ENCODE measurements around the gene RGL3.
"Not testable (repeated sequence)": the region's sequence is repeated elsewhere in the genome, so short reads cannot be mapped to it uniquely, and the experiment has no call there.

RGL3 gene

GRCh38 chr19:11448923-11449554, 29.9 kb upstream of the RGL3 start:
- DNase-seq (ENCODE audit: low spot score): no peak

- no peak for DNase-seq (ENCODE audit: low spot score)
Observed at GRCh38 chr19:11448410-11448809, 29.3 kb upstream of the RGL3 start.

- DNase-seq (ENCODE audit: low spot score): no peak
Observed at GRCh38 chr19:11447347-11448262, 28.5 kb upstream of the RGL3 start.

- DNase-seq (ENCODE audit: low spot score): peak; percentile 80
Observed at GRCh38 chr19:11446652-11447301, 27.7 kb upstream of the RGL3 start.

GRCh38 chr19:11446271-11446651, 27.1 kb upstream of the RGL3 start:
- no peak for DNase-seq (ENCODE audit: low spot score)

GRCh38 chr19:11445141-11445540, 26.0 kb upstream of the RGL3 start:
- DNase-seq (ENCODE audit: low spot score): no peak

- DNase-seq (ENCODE audit: low spot score): no peak
Observed at GRCh38 chr19:11444059-11444458, 24.9 kb upstream of the RGL3 start.

- no peak for DNase-seq (ENCODE audit: low spot score)
Observed at GRCh38 chr19:11437955-11438354, 18.8 kb upstream of the RGL3 start.

GRCh38 chr19:11435833-11436313, 16.8 kb upstream of the RGL3 start:
- DNase-seq (ENCODE audit: low spot score): no peak

GRCh38 chr19:11435057-11435832, 16.1 kb upstream of the RGL3 start, which contains the start of the genes ODAD3 and PRKCSH:
ODAD3 (minus strand) TSS chr19:11435121; CDS start chr19:11435016, 105 bp downstream.
PRKCSH (plus strand) TSS chr19:11435635; CDS start chr19:11436118, 483 bp downstream.
- DNase-seq (ENCODE audit: low spot score): peak; percentile 99

GRCh38 chr19:11434703-11435056, 15.6 kb upstream of the RGL3 start:
- no peak for DNase-seq (ENCODE audit: low spot score)

GRCh38 chr19:11433526-11433925, 14.4 kb upstream of the RGL3 start:
- DNase-seq (ENCODE audit: low spot score): not testable (repeated sequence)

GRCh38 chr19:11426656-11427055, 7.5 kb upstream of the RGL3 start:
- no peak for DNase-seq (ENCODE audit: low spot score)

- no peak for DNase-seq (ENCODE audit: low spot score)
Observed at GRCh38 chr19:11425719-11426457, 6.8 kb upstream of the RGL3 start.

- no peak for DNase-seq (ENCODE audit: low spot score)
Observed at GRCh38 chr19:11423791-11424181, 4.7 kb upstream of the RGL3 start.

- DNase-seq (ENCODE audit: low spot score): no peak
Observed at GRCh38 chr19:11423164-11423790, 4.2 kb upstream of the RGL3 start.

GRCh38 chr19:11422163-11423065, 3.3 kb upstream of the RGL3 start:
- peak; percentile 73 for DNase-seq (ENCODE audit: low spot score)

GRCh38 chr19:11421371-11422098, 2.4 kb upstream of the RGL3 start:
- peak; percentile 74 for DNase-seq (ENCODE audit: low spot score)
